Astrocyte (in vitro differentiated cells and primary cell): ENCODE results near the gene STX11. TPM values are rescaled to one million over a fixed set of nuclear protein-coding genes. Genes with fewer than 3 reads are reported as not detected.

Source experiments
- DNase-seq: peaks from one replicate; pipeline ENCODE4 v3.0.0-alpha.2; 2010; ENCODE audit warnings: low read depth
- FAIRE-seq: peaks from 2 replicates; lab custom pipeline; 2011; peaks lifted over from hg19 to GRCh38; lab: Jason Lieb, UNC
- H2AFZ ChIP-seq: 2 replicates; pipeline ENCODE4 v1.6.0; 2012; ENCODE audit warnings: low read depth, low read length, inconsistent platforms
- H3K27ac ChIP-seq: 2 replicates; pipeline ENCODE4 v1.5.1; 2011; ENCODE audit warnings: low read depth, low read length, inconsistent platforms
- H3K27me3 ChIP-seq: 2 replicates; pipeline ENCODE4 v1.6.0; 2011; ENCODE audit warnings: low read length, inconsistent platforms; ENCODE audit not compliant: insufficient read depth
- H3K36me3 ChIP-seq: 2 replicates; pipeline ENCODE4 v1.5.1; 2011; ENCODE audit warnings: low read length, inconsistent platforms; ENCODE audit not compliant: insufficient read depth
- H3K4me1 ChIP-seq: 2 replicates; pipeline ENCODE4 v1.5.1; 2011; ENCODE audit warnings: low read length, inconsistent platforms; ENCODE audit not compliant: insufficient read depth
- H3K4me2 ChIP-seq: 2 replicates; pipeline ENCODE4 v1.6.0; 2012; ENCODE audit warnings: low read length, inconsistent platforms
- H3K4me3 ChIP-seq: 2 replicates; pipeline ENCODE4 v1.5.1; 2011; ENCODE audit warnings: low read depth, mild to moderate bottlenecking, low read length, inconsistent platforms; ENCODE audit not compliant: insufficient read depth
- H3K79me2 ChIP-seq: 2 replicates; pipeline ENCODE4 v1.6.0; 2012; ENCODE audit warnings: mild to moderate bottlenecking, low read length, inconsistent platforms; ENCODE audit not compliant: insufficient read depth
- H3K9ac ChIP-seq: 2 replicates; pipeline ENCODE4 v1.6.0; 2012; ENCODE audit warnings: mild to moderate bottlenecking, low read length, inconsistent platforms
- H3K9me3 ChIP-seq: 2 replicates; pipeline ENCODE4 v1.5.1; 2012; ENCODE audit warnings: low read depth, mild to moderate bottlenecking, low read length, inconsistent platforms; ENCODE audit not compliant: insufficient read depth
- H4K20me1 ChIP-seq: 2 replicates; pipeline ENCODE4 v1.6.0; 2012; ENCODE audit warnings: low read length, inconsistent platforms; ENCODE audit not compliant: insufficient read depth
- H3K27ac Mint-ChIP-seq: one replicate; pipeline ENCODE4 v1.8.0; 2021; ENCODE audit warnings: mild to moderate bottlenecking, mixed read lengths; ENCODE audit not compliant: unreplicated experiment
- H3K27me3 Mint-ChIP-seq: one replicate; pipeline ENCODE4 v1.8.0; 2021; ENCODE audit warnings: low read depth, mixed read lengths; ENCODE audit not compliant: unreplicated experiment
- H3K36me3 Mint-ChIP-seq: one replicate; pipeline ENCODE4 v1.8.0; 2021; ENCODE audit warnings: low read depth, mixed read lengths; ENCODE audit not compliant: unreplicated experiment
- H3K4me1 Mint-ChIP-seq: one replicate; pipeline ENCODE4 v1.8.0; 2021; ENCODE audit warnings: low read depth, mixed read lengths; ENCODE audit not compliant: unreplicated experiment
- H3K4me3 Mint-ChIP-seq: one replicate; pipeline ENCODE4 v1.8.0; 2021; ENCODE audit warnings: mild to moderate bottlenecking, moderate library complexity, mixed read lengths; ENCODE audit not compliant: unreplicated experiment
- H3K9me3 Mint-ChIP-seq: one replicate; pipeline ENCODE4 v1.8.0; 2021; ENCODE audit warnings: mild to moderate bottlenecking, mixed read lengths; ENCODE audit not compliant: unreplicated experiment
- EZH2 ChIP-seq: IDR thresholded peaks from 2 replicates; pipeline ENCODE4 v1.6.1; 2012; ENCODE audit warnings: mild to moderate bottlenecking, low read length, inconsistent platforms; ENCODE audit not compliant: insufficient read depth
- total RNA-seq: library from RNA; stranded (reverse); gene quantifications from 2 replicates; pipeline ENCODE4 v1.2.1, GENCODE V29; 2021
- TF ChIP-seq, protein P1 (sequence below): IDR thresholded peaks from 2 replicates; pipeline ENCODE4 v1.5.1; 2011; ENCODE audit warnings: low read depth, mild to moderate bottlenecking, inconsistent platforms, low read length, moderate library complexity; ENCODE audit not compliant: insufficient read depth

STX11 gene
- total RNA-seq, 1 donor from 2014 or later: 2.0 TPM

DNA sequence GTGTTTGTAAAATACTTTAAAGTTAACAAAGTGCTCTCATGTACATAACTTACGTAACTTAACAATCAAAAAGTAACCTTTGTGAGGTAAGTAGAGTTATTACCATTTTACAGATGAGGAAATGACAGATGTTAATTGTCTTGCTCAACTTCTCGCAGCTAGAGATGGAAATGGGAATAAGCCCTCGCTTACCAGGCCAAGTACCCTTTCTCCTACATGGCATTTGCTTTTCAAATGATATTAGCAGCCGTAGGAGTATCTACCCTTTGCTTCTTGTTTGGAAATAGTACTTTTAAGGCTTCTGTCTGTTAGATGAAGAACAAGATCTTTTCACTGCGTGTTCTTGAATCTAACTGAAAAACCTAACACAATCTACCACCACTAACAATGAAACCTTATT is 15.5 kb downstream of the STX11 start:
- DNase-seq (no peak), FAIRE-seq (no peak)
- no peaks in the 10 kb centered on the region for H3K4me1 ChIP-seq
- Mint-ChIP-seq H3K27ac (no peak overlapping the region), H3K4me3 (no peak overlapping the region), H3K9me3 (peaks cover 6% of the 10 kb centered on the region), H3K4me1 (no peaks in the 10 kb centered on the region), H3K36me3 (peaks cover 3% of the 10 kb centered on the region), H3K27me3 (peaks cover 4% of the 10 kb centered on the region)
- no peaks in the 10 kb centered on the region for H3K79me2 ChIP-seq
- no peaks in the 10 kb centered on the region for H3K27me3 ChIP-seq
- TF ChIP-seq, protein P1, sequence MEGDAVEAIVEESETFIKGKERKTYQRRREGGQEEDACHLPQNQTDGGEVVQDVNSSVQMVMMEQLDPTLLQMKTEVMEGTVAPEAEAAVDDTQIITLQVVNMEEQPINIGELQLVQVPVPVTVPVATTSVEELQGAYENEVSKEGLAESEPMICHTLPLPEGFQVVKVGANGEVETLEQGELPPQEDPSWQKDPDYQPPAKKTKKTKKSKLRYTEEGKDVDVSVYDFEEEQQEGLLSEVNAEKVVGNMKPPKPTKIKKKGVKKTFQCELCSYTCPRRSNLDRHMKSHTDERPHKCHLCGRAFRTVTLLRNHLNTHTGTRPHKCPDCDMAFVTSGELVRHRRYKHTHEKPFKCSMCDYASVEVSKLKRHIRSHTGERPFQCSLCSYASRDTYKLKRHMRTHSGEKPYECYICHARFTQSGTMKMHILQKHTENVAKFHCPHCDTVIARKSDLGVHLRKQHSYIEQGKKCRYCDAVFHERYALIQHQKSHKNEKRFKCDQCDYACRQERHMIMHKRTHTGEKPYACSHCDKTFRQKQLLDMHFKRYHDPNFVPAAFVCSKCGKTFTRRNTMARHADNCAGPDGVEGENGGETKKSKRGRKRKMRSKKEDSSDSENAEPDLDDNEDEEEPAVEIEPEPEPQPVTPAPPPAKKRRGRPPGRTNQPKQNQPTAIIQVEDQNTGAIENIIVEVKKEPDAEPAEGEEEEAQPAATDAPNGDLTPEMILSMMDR: no peak
- TF ChIP-seq EZH2: no peak
- H3K9me3 ChIP-seq: no peaks in the 10 kb centered on the region
- H2AFZ ChIP-seq: no peak overlapping the region
- H3K36me3 ChIP-seq: no peaks in the 10 kb centered on the region
- no peak overlapping the region for H3K27ac ChIP-seq
- no peak overlapping the region for H3K9ac ChIP-seq
- no peak overlapping the region for H3K4me2 ChIP-seq
- no peaks in the 10 kb centered on the region for H4K20me1 ChIP-seq
- H3K4me3 ChIP-seq: no peak overlapping the region

DNA sequence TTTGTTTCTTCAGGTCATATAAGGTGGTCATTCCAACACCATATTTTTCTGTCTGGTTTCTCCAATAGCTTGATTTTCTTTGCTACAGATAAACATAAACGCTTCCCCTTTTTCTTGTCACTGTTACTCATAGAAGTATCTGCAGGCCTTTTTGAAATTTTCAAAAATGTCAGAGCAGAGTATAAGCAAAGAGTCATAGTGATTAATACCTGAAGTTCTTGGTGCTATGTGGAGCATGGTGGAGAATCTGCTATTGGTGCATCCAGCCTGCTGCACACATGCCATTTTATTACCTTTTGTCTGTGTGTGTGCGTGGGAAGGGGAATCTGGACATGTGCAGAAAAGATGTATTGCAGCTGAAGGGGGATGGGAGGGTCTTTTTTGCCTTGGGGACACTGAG is 19.7 kb downstream of the STX11 start:
- Histone ChIP-seq H3K79me2 (no peaks in the 10 kb centered on the region), H3K4me2 (no peak overlapping the region), H3K36me3 (no peaks in the 10 kb centered on the region), H3K4me3 (no peak overlapping the region), H3K27ac (no peak overlapping the region), H3K27me3 (no peaks in the 10 kb centered on the region), H3K9me3 (no peaks in the 10 kb centered on the region), H2AFZ (no peak overlapping the region), H3K4me1 (no peaks in the 10 kb centered on the region), H4K20me1 (no peaks in the 10 kb centered on the region), H3K9ac (no peak overlapping the region)
- no peak for TF ChIP-seq EZH2
- TF ChIP-seq, protein P1: no peak
- FAIRE-seq (no peak), DNase-seq (no peak)
- H3K36me3 Mint-ChIP-seq: peaks cover 3% of the 10 kb centered on the region
- no peaks in the 10 kb centered on the region for H3K4me1 Mint-ChIP-seq
- no peak overlapping the region for H3K27ac Mint-ChIP-seq
- peaks cover 6% of the 10 kb centered on the region for H3K9me3 Mint-ChIP-seq
- peaks cover 7% of the 10 kb centered on the region for H3K27me3 Mint-ChIP-seq
- no peak overlapping the region for H3K4me3 Mint-ChIP-seq

DNA sequence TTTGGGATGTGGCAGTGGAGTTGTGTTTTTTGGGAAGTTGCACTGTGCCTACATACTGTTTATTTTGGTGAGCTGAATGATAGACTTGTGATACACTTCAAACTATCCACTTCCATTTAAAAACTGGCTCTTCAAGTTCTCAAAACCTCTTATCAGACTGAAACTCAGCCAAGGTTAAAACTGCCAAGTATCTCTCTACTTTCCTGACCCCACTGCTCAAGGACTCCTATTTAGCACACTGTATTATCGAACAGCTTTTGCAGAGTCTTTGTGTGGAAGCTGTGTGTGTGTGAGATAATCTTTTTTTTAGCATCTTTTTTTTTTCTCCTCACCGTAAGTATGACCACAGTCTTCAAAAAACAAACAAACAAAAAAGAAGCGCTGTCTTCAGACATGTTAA is 21.1 kb downstream of the STX11 start:
- Histone ChIP-seq H3K27ac (no peak overlapping the region), H3K36me3 (no peaks in the 10 kb centered on the region), H3K79me2 (no peaks in the 10 kb centered on the region), H3K27me3 (no peaks in the 10 kb centered on the region), H3K9ac (no peak overlapping the region), H4K20me1 (no peaks in the 10 kb centered on the region), H3K9me3 (no peaks in the 10 kb centered on the region), H3K4me2 (no peak overlapping the region), H2AFZ (no peak overlapping the region), H3K4me3 (no peak overlapping the region), H3K4me1 (no peaks in the 10 kb centered on the region)
- no peak overlapping the region for H3K27ac Mint-ChIP-seq
- no peak for DNase-seq
- H3K4me1 Mint-ChIP-seq: no peaks in the 10 kb centered on the region
- peaks cover 7% of the 10 kb centered on the region for H3K27me3 Mint-ChIP-seq
- H3K4me3 Mint-ChIP-seq: no peak overlapping the region
- peaks cover 6% of the 10 kb centered on the region for H3K9me3 Mint-ChIP-seq
- TF ChIP-seq, protein P1: no peak
- TF ChIP-seq EZH2: no peak
- peaks cover 3% of the 10 kb centered on the region for H3K36me3 Mint-ChIP-seq
- FAIRE-seq: no peak
